ENCODE data around the gene KRT17.
"Not testable (repeated sequence)": the region's sequence is repeated elsewhere in the genome, so short reads cannot be mapped to it uniquely, and the experiment has no call there.

Gene KRT17

GRCh38 chr17:41619036-41619926 lies 5.1 kb downstream of the KRT17 start:
- DNase-seq: no peak

- DNase-seq: no peak
Measured at GRCh38 chr17:41618341-41619035, 5.9 kb downstream of the KRT17 start.

- DNase-seq: no peak
Measured at GRCh38 chr17:41617698-41618097, 6.7 kb downstream of the KRT17 start.

- no peak for DNase-seq
Measured at GRCh38 chr17:41617136-41617535, 7.2 kb downstream of the KRT17 start.

- DNase-seq: not testable (repeated sequence)
Measured at GRCh38 chr17:41616486-41616885, 7.9 kb downstream of the KRT17 start.

GRCh38 chr17:41615454-41615853 lies 8.9 kb downstream of the KRT17 start:
- DNase-seq: no peak

GRCh38 chr17:41614767-41615166 lies 9.6 kb downstream of the KRT17 start:
- not testable (repeated sequence) for DNase-seq

GRCh38 chr17:41614098-41614497 lies 10.3 kb downstream of the KRT17 start:
- DNase-seq: no peak

GRCh38 chr17:41613277-41614082 lies 10.9 kb downstream of the KRT17 start:
- DNase-seq: no peak

- not testable (repeated sequence) for DNase-seq
Measured at GRCh38 chr17:41612376-41613160, 11.8 kb downstream of the KRT17 start, which contains the start of gene KRT16. Gene KRT16, minus strand, starts transcription at chr17:41612767. Its CDS starts 79 bp downstream, at chr17:41612688.

GRCh38 chr17:41610965-41611640 lies 13.3 kb downstream of the KRT17 start:
- no peak for DNase-seq

- not testable (repeated sequence) for DNase-seq
Measured at GRCh38 chr17:41610061-41610517, 14.3 kb downstream of the KRT17 start.

GRCh38 chr17:41606930-41607329 lies 17.4 kb downstream of the KRT17 start:
- DNase-seq: not testable (repeated sequence)

- no peak for DNase-seq
Measured at GRCh38 chr17:41602524-41602923, 21.9 kb downstream of the KRT17 start.

GRCh38 chr17:41600318-41600717 lies 24.1 kb downstream of the KRT17 start:
- no peak for DNase-seq

GRCh38 chr17:41599680-41600079 lies 24.7 kb downstream of the KRT17 start:
- DNase-seq: no peak

GRCh38 chr17:41595585-41595984 lies 28.8 kb downstream of the KRT17 start:
- no peak for DNase-seq

- no peak for DNase-seq
Measured at GRCh38 chr17:41594363-41594915, 29.9 kb downstream of the KRT17 start.

GRCh38 chr17:41593306-41593981 lies 30.9 kb downstream of the KRT17 start:
- no peak for DNase-seq

GRCh38 chr17:41592601-41593305 lies 31.6 kb downstream of the KRT17 start:
- no peak for DNase-seq
